GM18858 (cell line): ENCODE results near the gene CCDC120.

Source experiments
- ATAC-seq: cut with Tn5 transposase; IDR thresholded peaks from one replicate; pipeline ENCODE4 v1.9.1; 2021; ENCODE audit not compliant: unreplicated experiment

CCDC120 gene

DNA sequence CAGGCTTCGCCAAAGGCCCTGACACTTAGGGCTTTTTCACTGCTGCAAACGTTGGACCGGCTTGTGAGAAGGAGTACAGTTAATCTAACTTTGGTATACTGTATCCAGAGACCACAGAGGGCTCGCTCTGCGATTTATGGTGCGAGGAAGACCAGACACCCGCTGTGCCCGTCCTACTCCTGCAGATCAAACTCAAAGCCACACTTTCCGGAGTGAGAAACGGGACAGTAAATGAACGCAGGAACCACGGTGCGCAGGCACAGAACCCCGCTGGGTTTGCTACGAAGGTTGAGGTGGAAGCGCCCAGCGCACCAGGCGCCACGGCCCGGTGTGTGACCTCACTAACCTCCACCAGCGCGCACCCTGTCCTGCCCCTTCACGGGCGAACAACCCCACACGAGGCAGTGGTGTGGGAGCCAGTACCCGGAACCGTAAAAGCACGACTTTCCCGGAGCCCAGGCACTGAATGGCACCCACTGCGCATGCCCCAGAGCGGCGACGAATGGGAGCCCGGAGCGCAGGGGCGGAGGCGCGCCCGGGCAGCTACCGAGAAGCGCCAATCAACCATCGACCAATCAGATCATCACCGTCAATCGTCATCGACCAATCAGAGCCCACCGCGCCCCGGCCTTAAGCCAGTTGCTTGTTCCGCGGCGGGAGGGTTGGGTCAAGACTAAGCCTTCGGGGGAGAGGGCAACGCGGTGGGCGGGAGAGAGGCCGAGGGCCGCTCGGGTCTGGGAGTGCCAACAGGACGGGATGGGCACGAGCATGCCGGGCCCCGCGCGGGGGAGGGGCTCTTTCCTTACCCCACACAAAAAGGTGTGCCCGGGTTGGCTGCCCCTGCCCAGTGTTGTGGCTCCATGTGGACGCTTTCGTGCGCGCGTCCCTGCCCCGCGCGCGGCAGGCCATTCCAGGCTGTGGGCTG lies 42.2 kb downstream of the CCDC120 start:
- ATAC-seq, result peak; percentile 79

DNA sequence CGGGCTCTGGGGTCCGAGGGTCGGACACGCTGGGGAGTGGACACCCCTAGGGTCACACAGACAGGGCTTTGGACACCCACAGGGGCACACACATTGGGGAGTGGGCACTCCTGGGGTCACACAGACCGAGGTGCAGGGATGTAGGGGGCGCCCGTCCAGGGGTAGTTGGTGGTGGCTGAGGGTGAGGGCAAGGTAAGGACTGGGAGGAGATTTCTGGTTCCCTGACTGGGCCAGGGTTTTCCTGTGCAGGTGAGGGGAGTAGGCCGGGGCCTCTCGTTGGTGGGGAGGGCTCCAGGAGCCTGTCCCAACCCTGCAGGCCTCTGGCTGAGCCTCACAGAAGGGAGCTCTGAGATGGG lies 42.8 kb downstream of the CCDC120 start:
- no peak for ATAC-seq

DNA sequence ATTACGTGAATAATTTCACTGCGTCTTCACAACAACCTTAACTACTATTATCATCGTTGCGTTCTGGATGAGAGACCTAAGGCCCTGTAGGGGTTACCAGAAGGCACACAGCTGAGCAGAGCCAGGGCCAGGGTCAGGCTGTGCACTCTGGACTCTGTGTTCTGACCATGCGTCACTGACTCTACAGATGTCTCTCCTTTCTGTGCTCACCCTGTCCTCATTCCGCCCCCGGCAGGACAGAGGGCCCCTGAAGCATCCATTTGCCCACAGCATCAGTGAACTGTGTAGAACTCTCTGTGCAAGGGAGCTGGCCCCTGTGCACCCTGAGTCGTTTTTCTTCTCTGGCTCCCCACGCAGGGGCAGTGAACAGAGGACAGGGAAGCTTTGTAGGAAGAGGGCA lies 43.4 kb downstream of the CCDC120 start:
- ATAC-seq, result no peak

DNA sequence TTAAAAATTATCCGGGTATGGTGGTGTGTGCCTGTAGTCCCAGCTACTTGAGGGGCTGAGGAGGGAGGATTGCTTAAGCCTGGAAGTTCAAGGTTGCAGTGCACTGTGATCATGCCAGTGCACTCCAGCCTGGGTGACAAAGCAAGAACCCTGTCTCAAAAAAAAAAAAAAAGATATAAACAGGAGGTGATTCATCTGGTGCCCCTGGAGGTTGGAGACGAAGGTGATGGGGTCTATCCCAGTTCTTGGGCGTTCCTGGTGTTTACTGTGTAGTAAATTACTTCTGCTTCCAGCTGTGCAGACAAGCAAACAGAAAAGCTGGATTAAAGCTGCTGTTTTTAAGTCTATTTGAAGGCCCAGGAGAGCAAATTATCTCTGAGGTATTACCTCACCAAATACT lies 44.8 kb downstream of the CCDC120 start:
- no peak for ATAC-seq

DNA sequence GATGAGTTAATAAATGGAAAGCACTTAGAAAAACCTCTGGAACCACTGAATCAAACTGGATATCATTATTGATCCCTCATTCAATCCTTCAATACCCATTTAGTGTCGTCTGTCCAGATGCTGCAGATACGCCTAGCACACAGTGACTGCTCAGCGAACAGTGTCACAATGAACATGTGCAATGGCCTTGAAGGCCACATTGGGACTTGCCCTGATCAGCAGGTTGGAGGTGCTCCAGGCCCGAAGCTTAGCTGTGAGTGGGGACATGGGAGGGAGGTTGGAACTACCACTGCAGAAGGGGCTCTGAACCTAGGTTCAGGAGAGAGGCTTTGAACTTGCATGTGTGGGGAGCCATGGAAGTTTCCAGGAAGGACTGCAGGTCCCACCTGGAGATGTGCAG lies 47.5 kb downstream of the CCDC120 start:
- ATAC-seq, result no peak

DNA sequence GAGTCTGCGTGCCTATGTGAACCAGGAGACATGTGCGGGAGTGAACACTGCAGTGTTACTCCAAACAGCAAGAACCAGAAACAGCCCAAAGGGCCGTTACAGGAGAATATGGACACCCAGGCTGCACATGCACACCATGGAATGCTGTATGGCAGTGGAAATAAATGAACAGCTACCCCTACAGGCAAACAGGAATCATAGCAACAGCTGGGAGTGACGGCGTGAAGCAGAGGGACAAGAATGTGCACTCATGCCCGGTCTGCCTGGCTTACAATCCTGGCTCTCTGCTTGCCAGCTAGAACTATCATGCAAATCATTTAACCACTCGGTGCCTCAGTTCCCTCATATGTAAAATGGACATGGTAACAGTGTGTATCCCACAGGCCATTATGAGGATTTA lies 48.1 kb downstream of the CCDC120 start:
- ATAC-seq, result no peak

DNA sequence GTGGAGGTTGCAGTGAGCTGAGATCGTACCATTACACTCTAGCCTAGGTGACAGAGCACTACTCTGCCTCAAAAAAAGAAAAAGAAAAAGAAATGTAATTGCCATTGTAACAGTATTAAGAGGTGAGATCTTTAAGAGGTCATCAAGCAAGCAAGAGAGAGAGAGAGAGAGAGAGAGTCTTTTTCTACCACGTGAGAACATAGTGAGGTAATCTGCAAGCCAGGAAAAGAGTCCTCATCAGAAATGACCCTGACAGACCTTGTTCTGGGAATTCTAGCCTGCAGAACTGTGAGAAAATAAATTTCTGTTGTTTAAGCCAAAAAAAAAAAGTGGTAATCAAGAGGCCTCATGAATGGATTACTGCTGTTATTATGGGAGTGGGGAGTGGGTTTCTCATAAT lies 49.8 kb downstream of the CCDC120 start:
- no peak for ATAC-seq

DNA sequence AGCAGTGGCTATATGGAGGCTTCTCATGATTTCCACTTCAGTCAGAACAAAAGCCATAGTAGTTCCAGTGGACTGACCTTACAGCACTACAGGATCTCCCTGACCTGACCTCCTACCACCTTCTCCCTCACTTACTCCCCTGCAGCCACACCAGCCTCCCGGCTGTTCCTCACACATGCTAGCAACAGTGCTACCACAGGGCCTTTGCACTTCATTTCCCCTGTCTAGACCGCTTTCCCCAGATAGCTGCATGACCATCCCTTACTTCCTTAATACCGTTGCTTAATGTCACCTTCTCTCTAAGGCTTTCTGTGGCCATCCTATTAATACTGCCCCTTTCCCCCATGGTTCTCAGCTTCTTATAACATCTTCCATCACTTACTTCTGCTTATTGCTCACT lies 51.6 kb downstream of the CCDC120 start:
- no peak for ATAC-seq

DNA sequence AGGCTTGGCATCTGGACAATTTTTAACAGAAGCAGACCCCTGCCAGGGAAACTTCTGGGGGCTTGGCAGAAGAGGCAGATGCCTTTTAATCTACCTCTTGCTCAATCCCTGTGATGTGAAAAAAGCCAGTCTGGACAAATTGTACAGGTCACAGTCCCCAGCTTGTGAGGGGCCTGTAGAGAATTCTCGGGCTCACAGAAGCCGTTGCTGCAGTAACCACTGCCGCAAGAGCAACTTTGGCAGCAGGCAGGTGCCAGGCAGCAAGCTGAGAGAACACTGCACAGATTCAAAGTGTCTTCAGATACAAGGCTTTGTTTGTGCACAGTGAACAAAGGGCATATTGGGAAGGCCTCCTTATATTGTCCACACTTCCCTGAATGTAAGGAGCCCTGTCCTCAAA lies 53.0 kb downstream of the CCDC120 start:
- no peak for ATAC-seq

DNA sequence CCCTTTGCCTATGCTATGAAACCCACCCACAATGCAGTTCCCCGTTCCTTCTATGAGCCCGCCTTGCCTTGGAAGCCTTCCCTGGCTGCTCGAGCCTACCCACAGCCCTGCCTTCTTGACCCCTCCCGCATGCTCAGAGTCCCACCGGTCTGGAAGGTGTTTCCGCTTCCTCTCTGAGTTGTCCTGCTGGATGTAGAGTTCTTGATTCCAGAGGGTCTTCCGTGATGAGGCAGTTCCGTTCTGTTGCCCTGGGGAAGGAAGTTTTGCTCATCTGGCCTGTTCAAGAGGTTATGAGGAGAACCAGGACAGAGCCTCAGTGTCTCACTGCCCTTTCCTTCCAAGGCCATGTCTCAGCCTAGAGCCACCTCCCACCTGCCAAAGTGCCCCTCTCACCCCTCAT lies 57.3 kb downstream of the CCDC120 start:
- no peak for ATAC-seq

DNA sequence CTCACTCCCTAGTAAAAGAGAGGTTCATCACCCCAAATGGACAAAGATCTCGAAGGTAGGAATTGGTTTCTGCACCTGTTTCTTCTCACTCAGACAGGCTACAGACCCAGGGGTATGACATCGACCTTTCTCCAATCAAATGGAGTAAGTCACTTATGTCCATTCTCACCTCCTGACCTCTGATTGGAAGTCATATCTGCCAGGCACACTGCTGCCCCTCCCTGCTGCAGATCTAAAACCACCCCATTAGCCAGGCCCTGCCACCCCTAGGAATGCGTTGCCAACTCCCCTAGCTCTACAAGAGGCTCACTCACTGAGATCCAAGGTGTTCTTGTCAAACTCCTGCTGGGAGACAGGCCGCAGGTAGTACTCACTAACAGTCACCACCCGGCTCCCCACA lies 57.9 kb downstream of the CCDC120 start:
- no peak for ATAC-seq

DNA sequence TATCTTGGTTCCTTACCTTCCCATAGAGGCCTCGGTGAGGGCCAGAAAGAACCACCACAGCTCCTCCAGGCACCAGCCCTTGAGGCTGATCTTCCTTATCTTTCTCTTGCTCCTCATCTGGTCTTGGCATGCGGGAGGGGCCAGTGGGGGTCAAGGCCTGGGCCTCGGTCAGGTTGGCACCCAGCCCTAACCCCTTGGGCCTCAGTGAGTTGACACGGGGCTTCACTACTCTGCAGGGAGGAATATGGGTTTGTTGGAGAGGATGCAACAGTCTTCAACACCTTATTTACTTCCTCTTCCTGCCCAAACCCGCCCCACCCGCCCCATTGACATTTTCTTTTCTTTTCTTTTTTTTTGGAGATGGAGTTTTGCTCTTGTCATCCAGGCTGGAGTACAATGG lies 58.8 kb downstream of the CCDC120 start:
- ATAC-seq, result no peak
